ENCODE data around the gene SNX27. TPM values are rescaled to one million over a fixed set of nuclear protein-coding genes. Genes with fewer than 3 reads are reported as not detected.

The SNX27 gene
- total RNA-seq, 2 donors from 2014 or later: 24.1 to 38.4 TPM

GRCh38 chr1:151686561-151686960, 74.7 kb downstream of the SNX27 start:
- Histone ChIP-seq H3K27ac (no peak overlapping the region), H3K9me3 (no peaks in the 10 kb centered on the region), H3K36me3 (no peaks in the 10 kb centered on the region), H3K4me3 (no peak overlapping the region), H3K4me1 (replicated peaks) (no peaks in the 10 kb centered on the region), H3K27me3 (replicated peaks; ENCODE audit: insufficient read depth) (no peaks in the 10 kb centered on the region)
- DNase-seq (ENCODE audit: low spot score): no peak
- intact Hi-C loops (cut with DNase I): loop anchor here (10.0 kb wide), 1 partner anchor 72 kb away; the partner anchor contains the start of gene SNX27
- WGBS: 92% methylated on average over 2 of the region's 2 CpGs
- TF ChIP-seq, protein P1, sequence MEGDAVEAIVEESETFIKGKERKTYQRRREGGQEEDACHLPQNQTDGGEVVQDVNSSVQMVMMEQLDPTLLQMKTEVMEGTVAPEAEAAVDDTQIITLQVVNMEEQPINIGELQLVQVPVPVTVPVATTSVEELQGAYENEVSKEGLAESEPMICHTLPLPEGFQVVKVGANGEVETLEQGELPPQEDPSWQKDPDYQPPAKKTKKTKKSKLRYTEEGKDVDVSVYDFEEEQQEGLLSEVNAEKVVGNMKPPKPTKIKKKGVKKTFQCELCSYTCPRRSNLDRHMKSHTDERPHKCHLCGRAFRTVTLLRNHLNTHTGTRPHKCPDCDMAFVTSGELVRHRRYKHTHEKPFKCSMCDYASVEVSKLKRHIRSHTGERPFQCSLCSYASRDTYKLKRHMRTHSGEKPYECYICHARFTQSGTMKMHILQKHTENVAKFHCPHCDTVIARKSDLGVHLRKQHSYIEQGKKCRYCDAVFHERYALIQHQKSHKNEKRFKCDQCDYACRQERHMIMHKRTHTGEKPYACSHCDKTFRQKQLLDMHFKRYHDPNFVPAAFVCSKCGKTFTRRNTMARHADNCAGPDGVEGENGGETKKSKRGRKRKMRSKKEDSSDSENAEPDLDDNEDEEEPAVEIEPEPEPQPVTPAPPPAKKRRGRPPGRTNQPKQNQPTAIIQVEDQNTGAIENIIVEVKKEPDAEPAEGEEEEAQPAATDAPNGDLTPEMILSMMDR (IDR thresholded peaks at IDR 0.05): no peak
- TF ChIP-seq POLR2AphosphoS5 (IDR thresholded peaks at IDR 0.05) (no peak), POLR2A (IDR thresholded peaks at IDR 0.05) (no peak)

DNA sequence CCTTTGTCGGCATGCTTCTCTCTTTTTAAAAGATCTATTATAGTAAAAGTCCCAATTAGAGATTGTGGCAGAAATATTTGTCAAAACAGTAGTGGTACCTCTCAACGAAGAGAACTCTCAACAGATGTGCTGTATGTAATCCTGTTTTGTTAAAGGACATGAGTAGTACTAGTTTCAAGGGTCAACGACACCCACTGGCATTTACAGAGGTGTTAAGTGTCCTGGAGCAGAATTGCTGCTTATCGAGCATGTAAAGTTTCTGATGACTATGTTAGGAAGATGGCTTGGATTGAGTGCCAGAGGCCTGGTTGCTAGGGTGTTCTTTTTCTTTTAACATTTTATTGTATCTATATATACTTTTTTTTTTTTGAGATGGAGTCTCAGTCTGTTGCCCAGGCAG, 77.6 kb downstream of the SNX27 start:
- no peak overlapping the region for H3K27ac ChIP-seq
- WGBS: 69% methylated on average over 4 of the region's 4 CpGs
- intact Hi-C loops (cut with DNase I): loop anchor here (10.0 kb wide), 1 partner anchor 75 kb away; the partner anchor contains the start of gene SNX27

DNA sequence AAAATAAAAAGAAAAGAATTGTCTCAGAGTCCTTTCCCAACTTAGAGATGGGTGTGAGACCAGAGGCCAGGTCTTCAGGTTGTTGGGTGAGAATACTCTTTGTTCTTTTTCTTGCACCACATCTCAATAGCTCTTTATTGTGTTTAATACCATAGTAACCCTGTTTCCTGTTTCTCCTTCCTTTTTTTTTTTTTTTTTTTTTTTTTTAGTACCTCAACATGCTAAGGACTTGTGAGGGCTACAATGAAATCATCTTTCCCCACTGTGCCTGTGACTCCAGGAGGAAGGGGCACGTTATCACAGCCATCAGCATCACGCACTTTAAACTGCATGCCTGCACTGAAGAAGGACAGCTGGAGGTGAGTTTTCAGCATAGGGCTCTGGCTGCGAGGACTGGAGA, 80.4 kb downstream of the SNX27 start:
- Histone ChIP-seq H3K27ac (no peak overlapping the region), H3K27me3 (replicated peaks; ENCODE audit: insufficient read depth) (no peaks in the 10 kb centered on the region), H3K4me3 (no peak overlapping the region), H3K36me3 (peaks cover 0 to 3% of the 10 kb centered on the region in 2 donors), H3K9me3 (no peaks in the 10 kb centered on the region), H3K4me1 (replicated peaks) (no peaks in the 10 kb centered on the region)
- no peak for DNase-seq (ENCODE audit: low spot score)
- WGBS: 76% methylated on average over 3 of the region's 3 CpGs
- intact Hi-C loops (cut with DNase I): no loop called here
- TF ChIP-seq, protein P1 (IDR thresholded peaks at IDR 0.05): no peak
- TF ChIP-seq POLR2A (IDR thresholded peaks at IDR 0.05): no peak
- no peak for TF ChIP-seq POLR2AphosphoS5 (IDR thresholded peaks at IDR 0.05)

More for the DNA sequence above, 77.6 kb downstream of the SNX27 start:
- Histone ChIP-seq H3K4me3 (no peak overlapping the region), H3K27me3 (replicated peaks; ENCODE audit: insufficient read depth) (no peaks in the 10 kb centered on the region), H3K9me3 (no peaks in the 10 kb centered on the region), H3K4me1 (replicated peaks) (no peaks in the 10 kb centered on the region), H3K36me3 (peaks cover 0 to 3% of the 10 kb centered on the region in 2 donors)
- no peak for TF ChIP-seq POLR2A (IDR thresholded peaks at IDR 0.05)
- TF ChIP-seq POLR2AphosphoS5 (IDR thresholded peaks at IDR 0.05): no peak
- TF ChIP-seq, protein P1 (IDR thresholded peaks at IDR 0.05): no peak
- no peak for DNase-seq (ENCODE audit: low spot score)

DNA sequence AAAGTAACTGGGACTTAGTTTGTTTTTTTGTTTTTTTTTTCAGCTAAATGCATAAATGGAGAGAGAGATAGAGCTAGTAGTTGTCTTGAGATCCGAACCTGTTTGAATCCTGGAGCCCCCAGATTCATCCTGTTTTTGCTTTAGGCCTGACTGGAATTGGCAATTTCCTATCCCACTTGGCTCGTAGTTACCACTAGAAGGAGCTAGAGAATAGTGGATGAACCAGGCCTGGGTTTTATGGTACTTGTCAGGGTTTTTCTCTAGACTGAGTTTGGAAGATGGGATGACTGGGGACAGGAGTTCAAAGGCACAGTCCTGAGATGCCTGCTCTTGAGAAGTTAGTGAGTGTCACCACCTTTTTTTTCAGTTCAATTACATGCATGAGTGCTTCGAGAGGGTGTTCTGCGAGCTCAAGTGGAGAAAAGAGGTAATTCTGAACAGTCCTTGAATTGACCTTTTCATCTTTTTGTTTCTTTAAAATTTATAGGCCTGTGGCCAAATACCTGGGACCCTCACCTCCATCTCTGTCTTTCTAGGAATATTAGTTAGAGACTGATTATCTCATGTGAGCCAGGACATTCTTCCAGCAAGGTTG, 81.3 kb downstream of the SNX27 start:
- WGBS: 64% methylated on average over 4 of the region's 4 CpGs
- H3K9me3 ChIP-seq: no peaks in the 10 kb centered on the region
- TF ChIP-seq, protein P1 (IDR thresholded peaks at IDR 0.05): peak in 3 of 4 experiments; percentile 20 to 48 (median 46)
- TF ChIP-seq POLR2A (IDR thresholded peaks at IDR 0.05): no peak
- TF ChIP-seq POLR2AphosphoS5 (IDR thresholded peaks at IDR 0.05): peak; percentile 26
- H3K36me3 ChIP-seq: peaks cover 0 to 3% of the 10 kb centered on the region in 2 donors
- no peak overlapping the region for H3K27ac ChIP-seq
- H3K4me3 ChIP-seq: no peak overlapping the region
- DNase-seq (ENCODE audit: low spot score): no peak
- H3K4me1 ChIP-seq (replicated peaks): no peaks in the 10 kb centered on the region
- no peaks in the 10 kb centered on the region for H3K27me3 ChIP-seq (replicated peaks; ENCODE audit: insufficient read depth)
- intact Hi-C loops (cut with DNase I): no loop called here

DNA sequence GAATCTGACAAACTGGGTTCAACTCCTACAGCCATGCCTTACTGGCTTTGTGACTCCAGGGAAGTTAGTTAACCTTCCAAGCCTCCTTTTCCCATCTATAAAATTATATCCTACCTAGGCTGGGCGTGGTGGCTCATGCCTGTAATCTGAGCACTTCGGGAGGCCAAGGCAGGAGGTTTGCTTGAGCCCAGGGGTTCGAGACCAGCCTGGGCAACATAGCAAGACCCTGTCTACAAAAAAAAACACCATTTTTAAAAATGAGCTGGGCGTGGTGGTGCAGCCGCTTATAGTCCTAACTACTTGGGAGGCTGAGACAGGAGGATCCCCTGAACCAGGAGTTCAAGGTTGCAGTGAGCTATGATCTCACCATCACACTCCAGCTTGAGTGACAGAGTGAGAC, 89.7 kb downstream of the SNX27 start:
- Histone ChIP-seq H3K9me3 (no peaks in the 10 kb centered on the region), H3K27ac (no peak overlapping the region), H3K27me3 (replicated peaks; ENCODE audit: insufficient read depth) (no peaks in the 10 kb centered on the region), H3K4me1 (replicated peaks) (no peaks in the 10 kb centered on the region), H3K4me3 (no peak overlapping the region), H3K36me3 (no peaks in the 10 kb centered on the region)
- DNase-seq (ENCODE audit: low spot score): no peak
- intact Hi-C loops (cut with DNase I): no loop called here
- 95% methylated on average over 5 of the region's 5 CpGs for WGBS
- TF ChIP-seq POLR2AphosphoS5 (IDR thresholded peaks at IDR 0.05) (no peak), POLR2A (IDR thresholded peaks at IDR 0.05) (no peak)
- TF ChIP-seq, protein P1 (IDR thresholded peaks at IDR 0.05): no peak
